HUES48 (cell line): Measurements from ENCODE around the gene GAA.

Experiments
- H3K27ac ChIP-seq: one replicate; pipeline ENCODE4 v1.7.0; 2013; ENCODE audit warnings: low read depth, low read length, inconsistent platforms
- H3K27me3 ChIP-seq: 2 replicates; pipeline ENCODE4 v1.6.1; 2013; ENCODE audit warnings: mild to moderate bottlenecking, low read length; ENCODE audit not compliant: control insufficient read depth, insufficient read depth
- H3K36me3 ChIP-seq: 2 replicates; pipeline ENCODE4 v1.6.1; 2013; ENCODE audit warnings: low read length; ENCODE audit not compliant: control insufficient read depth, insufficient read depth
- H3K4me1 ChIP-seq: 2 replicates; pipeline ENCODE4 v1.6.1; 2013; ENCODE audit warnings: mild to moderate bottlenecking, low read length; ENCODE audit not compliant: control insufficient read depth, insufficient read depth
- H3K4me3 ChIP-seq: 2 replicates; pipeline ENCODE4 v1.5.1; 2013; ENCODE audit warnings: mild to moderate bottlenecking, low read depth, low read length
- H3K9ac ChIP-seq: 2 replicates; pipeline ENCODE4 v1.6.1; 2013; ENCODE audit warnings: mild to moderate bottlenecking, low read depth, low read length, moderate library complexity
- H3K9me3 ChIP-seq: 2 replicates; pipeline ENCODE4 v1.6.1; 2013; ENCODE audit warnings: low read length; ENCODE audit not compliant: control insufficient read depth, insufficient read depth

Gene GAA

GRCh38 chr17:80111702-80112470 lies 10.5 kb downstream of the GAA start:
- H3K27me3 ChIP-seq, result no peaks in the 10 kb centered on the region
- H3K9me3 ChIP-seq, result no peaks in the 10 kb centered on the region
- no peaks in the 10 kb centered on the region for H3K36me3 ChIP-seq
- peaks cover 3% of the 10 kb centered on the region for H3K4me1 ChIP-seq
- H3K27ac ChIP-seq, result no peak overlapping the region
- no peak overlapping the region for H3K9ac ChIP-seq
- no peak overlapping the region for H3K4me3 ChIP-seq

- Histone ChIP-seq H3K9ac (no peak overlapping the region), H3K4me3 (no peak overlapping the region), H3K27me3 (no peaks in the 10 kb centered on the region), H3K36me3 (no peaks in the 10 kb centered on the region), H3K4me1 (peaks cover 3% of the 10 kb centered on the region), H3K9me3 (no peaks in the 10 kb centered on the region), H3K27ac (no peak overlapping the region)
Observed at GRCh38 chr17:80112471-80113032, 11.2 kb downstream of the GAA start.

- H3K4me3 ChIP-seq, result no peak overlapping the region
- no peak overlapping the region for H3K27ac ChIP-seq
- H3K27me3 ChIP-seq, result no peaks in the 10 kb centered on the region
- no peaks in the 10 kb centered on the region for H3K36me3 ChIP-seq
- H3K9ac ChIP-seq, result no peak overlapping the region
- peaks cover 3% of the 10 kb centered on the region for H3K4me1 ChIP-seq
- H3K9me3 ChIP-seq, result no peaks in the 10 kb centered on the region
Observed at GRCh38 chr17:80113033-80113484, 11.7 kb downstream of the GAA start.

DNA sequence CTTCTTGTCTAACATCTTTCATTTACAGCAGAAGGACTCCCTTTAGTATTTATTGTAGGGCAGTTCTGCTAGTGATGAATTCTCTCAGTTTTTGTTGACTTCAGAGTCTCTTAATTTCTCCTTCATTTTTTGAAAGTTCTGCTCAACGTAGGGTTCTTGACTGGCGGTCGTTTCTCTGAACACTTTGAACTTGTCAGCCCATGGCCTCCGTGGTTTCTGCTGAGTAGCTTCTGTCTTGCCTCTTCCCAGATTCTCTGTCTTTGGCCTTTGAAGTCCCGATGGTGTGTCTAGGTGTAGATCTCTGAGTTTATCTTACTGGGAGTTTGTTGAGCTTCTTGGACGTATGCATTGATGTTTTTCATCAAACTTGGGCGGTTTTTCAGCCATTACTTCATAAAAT lies 13.4 kb downstream of the GAA start:
- Histone ChIP-seq H3K9ac (no peak overlapping the region), H3K4me1 (peaks cover 3% of the 10 kb centered on the region), H3K9me3 (no peaks in the 10 kb centered on the region), H3K4me3 (no peak overlapping the region), H3K36me3 (no peaks in the 10 kb centered on the region; the same call in 1 of the 2 replicates), H3K27me3 (no peaks in the 10 kb centered on the region), H3K27ac (no peak overlapping the region)

DNA sequence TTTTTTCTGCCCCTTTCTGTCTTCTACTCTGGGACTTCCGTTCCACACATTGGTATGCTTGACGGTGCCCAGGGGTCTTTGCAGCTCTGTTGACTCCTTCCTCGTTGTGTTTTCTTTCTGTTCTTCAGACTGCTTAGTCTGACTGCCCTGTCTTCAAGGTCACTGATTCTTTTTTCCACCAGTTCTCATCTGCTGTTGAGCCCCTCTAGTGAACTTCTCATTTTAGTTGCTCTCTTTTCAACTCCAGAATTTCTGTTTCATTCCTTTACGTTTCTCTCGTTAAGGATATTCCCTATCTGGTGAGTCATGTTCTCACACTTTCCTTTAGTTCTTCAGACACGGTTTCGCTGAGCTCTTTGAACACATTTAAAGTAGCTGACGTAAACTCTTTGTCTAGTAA lies 13.8 kb downstream of the GAA start:
- peaks cover 3% of the 10 kb centered on the region for H3K4me1 ChIP-seq
- H3K27ac ChIP-seq, result no peak overlapping the region
- no peaks in the 10 kb centered on the region; the same call in 1 of the 2 replicates for H3K36me3 ChIP-seq
- H3K9me3 ChIP-seq, result no peaks in the 10 kb centered on the region
- no peak overlapping the region for H3K9ac ChIP-seq
- no peak overlapping the region for H3K4me3 ChIP-seq
- no peaks in the 10 kb centered on the region for H3K27me3 ChIP-seq

GRCh38 chr17:80116276-80116920 lies 15.0 kb downstream of the GAA start:
- H3K27ac ChIP-seq, result no peak overlapping the region
- H3K4me3 ChIP-seq, result no peak overlapping the region
- no peak overlapping the region for H3K9ac ChIP-seq
- H3K9me3 ChIP-seq, result no peaks in the 10 kb centered on the region
- peaks cover 3% of the 10 kb centered on the region for H3K4me1 ChIP-seq
- H3K27me3 ChIP-seq, result no peaks in the 10 kb centered on the region
- no peaks in the 10 kb centered on the region; the same call in 1 of the 2 replicates for H3K36me3 ChIP-seq

DNA sequence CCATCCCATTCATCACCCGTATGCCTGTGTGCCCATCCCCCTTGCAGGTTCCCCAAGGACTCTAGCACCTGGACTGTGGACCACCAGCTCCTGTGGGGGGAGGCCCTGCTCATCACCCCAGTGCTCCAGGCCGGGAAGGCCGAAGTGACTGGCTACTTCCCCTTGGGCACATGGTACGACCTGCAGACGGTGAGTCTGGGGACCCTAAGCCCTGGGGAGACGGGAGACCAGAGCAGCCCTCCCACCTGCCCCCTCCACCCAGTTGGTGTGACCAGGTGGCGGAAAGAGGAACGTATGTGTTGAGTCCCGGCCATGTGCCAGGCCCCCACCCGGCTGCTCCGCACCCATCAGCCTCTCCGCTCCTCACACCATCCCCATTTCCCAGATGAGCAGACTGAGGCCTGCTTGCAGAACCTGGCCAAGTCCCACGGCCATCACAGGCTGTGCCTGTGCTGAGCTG lies 15.6 kb downstream of the GAA start:
- Histone ChIP-seq H3K4me1 (peaks cover 3% of the 10 kb centered on the region), H3K27ac (no peak overlapping the region), H3K9ac (no peak overlapping the region), H3K36me3 (no peaks in the 10 kb centered on the region; the same call in 1 of the 2 replicates), H3K4me3 (no peak overlapping the region), H3K27me3 (no peaks in the 10 kb centered on the region), H3K9me3 (no peaks in the 10 kb centered on the region)

- Histone ChIP-seq H3K9me3 (no peaks in the 10 kb centered on the region), H3K27me3 (no peaks in the 10 kb centered on the region), H3K9ac (no peak overlapping the region), H3K27ac (no peak overlapping the region), H3K4me1 (peaks cover 3% of the 10 kb centered on the region), H3K4me3 (no peak overlapping the region), H3K36me3 (no peaks in the 10 kb centered on the region; the same call in 1 of the 2 replicates)
Observed at GRCh38 chr17:80117491-80118401, 16.4 kb downstream of the GAA start.

DNA sequence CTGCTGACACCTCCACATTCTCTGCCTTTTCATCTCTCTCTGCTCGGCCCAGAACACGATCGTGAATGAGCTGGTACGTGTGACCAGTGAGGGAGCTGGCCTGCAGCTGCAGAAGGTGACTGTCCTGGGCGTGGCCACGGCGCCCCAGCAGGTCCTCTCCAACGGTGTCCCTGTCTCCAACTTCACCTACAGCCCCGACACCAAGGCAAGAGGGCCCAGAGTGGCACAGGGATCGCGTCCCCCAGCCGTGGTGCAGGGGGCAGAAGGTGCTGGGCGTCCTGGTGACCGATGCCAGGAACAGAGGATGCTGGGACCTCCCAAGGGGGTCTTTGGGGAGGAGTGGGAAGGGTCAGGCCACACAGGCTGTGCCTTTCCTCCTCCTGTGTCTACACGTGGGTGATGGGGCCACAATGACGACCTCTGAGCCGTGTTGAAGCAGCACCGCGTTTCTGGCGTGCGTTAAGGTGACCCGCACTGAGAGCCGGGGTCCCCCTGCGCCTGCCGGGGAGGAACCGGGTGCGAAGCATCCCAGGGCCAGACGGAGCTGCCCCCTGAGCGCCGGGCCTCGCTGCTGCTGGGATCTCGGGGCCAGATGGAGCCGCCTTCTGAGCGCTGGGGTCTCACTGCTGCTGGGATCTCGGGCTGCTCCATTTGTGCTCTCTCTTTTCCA lies 17.4 kb downstream of the GAA start:
- Histone ChIP-seq H3K9me3 (no peaks in the 10 kb centered on the region), H3K27ac (no peak overlapping the region), H3K36me3 (no peaks in the 10 kb centered on the region; the same call in 1 of the 2 replicates), H3K4me3 (no peak overlapping the region), H3K4me1 (peaks cover 2% of the 10 kb centered on the region), H3K9ac (no peak overlapping the region), H3K27me3 (no peaks in the 10 kb centered on the region)

DNA sequence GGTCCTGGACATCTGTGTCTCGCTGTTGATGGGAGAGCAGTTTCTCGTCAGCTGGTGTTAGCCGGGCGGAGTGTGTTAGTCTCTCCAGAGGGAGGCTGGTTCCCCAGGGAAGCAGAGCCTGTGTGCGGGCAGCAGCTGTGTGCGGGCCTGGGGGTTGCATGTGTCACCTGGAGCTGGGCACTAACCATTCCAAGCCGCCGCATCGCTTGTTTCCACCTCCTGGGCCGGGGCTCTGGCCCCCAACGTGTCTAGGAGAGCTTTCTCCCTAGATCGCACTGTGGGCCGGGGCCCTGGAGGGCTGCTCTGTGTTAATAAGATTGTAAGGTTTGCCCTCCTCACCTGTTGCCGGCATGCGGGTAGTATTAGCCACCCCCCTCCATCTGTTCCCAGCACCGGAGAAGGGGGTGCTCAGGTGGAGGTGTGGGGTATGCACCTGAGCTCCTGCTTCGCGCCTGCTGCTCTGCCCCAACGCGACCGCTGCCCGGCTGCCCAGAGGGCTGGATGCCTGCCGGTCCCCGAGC lies 17.9 kb downstream of the GAA start:
- no peaks in the 10 kb centered on the region for H3K27me3 ChIP-seq
- H3K9me3 ChIP-seq, result no peaks in the 10 kb centered on the region
- no peak overlapping the region for H3K4me3 ChIP-seq
- peaks cover 8% of the 10 kb centered on the region for H3K4me1 ChIP-seq
- no peaks in the 10 kb centered on the region; the same call in 1 of the 2 replicates for H3K36me3 ChIP-seq
- H3K27ac ChIP-seq, result no peak overlapping the region
- H3K9ac ChIP-seq, result no peak overlapping the region
